Central memory CD4-positive, alpha-beta T cell (primary cell): ENCODE measurements around the gene PRPF4.

Experiments
- DNase-seq: peaks from one replicate; pipeline ENCODE4 v3.0.0; 2022

The PRPF4 gene

GRCh38 chr9:113315231-113315630, 39.8 kb downstream of the PRPF4 start:
- no peak for DNase-seq

GRCh38 chr9:113316030-113316429, 40.6 kb downstream of the PRPF4 start:
- DNase-seq: no peak

DNA sequence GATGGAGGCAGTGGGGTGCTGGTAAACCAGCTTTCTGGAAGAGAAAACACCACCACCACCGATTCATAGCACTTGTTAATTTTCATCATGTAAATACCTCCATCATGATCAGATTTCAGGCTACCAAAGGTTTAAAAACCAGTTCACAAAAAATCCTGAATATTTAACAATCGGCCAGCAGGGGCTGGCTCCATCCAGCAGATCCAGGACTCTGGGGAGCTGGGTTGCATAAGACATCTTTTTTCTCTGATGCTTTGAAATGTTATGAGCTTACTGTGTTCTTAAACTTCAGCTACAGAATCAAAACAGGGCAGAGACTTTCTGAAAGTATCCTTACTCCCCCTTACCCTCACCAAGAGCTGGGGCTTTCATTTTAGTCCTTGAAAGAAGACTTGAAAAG, 42.3 kb downstream of the PRPF4 start:
- DNase-seq: no peak

DNA sequence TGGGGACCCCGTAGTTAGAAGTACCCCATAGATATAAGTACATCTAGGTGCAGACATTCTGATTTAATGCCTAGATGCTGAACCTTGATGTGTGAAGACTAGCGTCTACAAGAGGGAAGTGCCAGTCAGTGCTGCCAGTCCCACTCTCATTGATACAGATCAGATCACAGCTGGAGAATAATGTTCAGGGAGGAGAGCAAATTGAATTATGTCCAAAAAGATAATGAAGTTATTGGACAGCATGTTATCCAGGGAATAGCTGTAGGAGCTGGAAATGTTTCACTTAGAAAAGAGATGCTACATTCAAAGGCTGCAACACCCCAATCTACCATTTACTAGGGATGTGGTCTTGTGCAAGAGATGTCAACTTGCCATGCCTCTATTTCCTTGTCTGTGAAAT, 43.6 kb downstream of the PRPF4 start:
- DNase-seq: no peak

DNA sequence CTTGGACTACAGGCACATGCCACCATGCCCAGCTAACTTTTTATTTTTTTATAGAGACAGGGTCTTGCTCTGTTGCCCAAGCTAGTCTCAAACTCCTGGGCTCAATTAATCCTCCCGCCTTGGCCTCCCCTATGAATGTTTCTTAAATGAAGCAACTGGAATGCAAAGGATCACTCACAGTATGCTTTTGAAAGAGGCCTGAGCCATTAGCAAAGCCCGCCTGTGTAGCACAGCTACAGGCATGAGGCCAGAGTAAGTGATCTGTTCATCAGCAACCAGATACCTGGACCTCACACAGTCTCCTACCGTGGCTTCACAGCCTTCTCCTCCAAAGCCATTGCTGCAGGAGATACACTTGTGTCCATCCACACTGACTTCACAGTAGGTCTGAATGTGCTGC, 44.6 kb downstream of the PRPF4 start:
- DNase-seq: no peak

DNA sequence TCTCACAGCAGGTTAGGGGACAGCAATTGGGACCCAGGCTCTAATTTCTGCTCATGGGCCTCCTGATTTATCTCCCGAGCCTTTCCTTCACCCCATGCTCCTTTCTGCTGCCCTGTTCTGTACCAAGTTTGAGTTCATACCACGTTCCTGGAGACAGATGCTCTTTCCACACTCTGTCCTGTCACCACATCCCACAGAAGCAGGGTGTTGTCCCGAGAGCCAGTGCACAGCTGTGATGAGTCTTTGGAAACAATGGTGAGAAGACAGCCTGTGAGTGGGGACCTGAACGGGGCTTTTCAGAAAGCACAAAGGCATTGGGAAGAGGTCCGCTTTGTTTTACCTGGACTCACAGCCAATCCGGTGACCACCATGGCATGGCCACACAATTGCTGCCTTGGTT, 47.2 kb downstream of the PRPF4 start:
- no peak for DNase-seq

GRCh38 chr9:113326230-113326629, 50.8 kb downstream of the PRPF4 start:
- DNase-seq: no peak

- no peak for DNase-seq
Measured at GRCh38 chr9:113328045-113328782, 52.8 kb downstream of the PRPF4 start.

DNA sequence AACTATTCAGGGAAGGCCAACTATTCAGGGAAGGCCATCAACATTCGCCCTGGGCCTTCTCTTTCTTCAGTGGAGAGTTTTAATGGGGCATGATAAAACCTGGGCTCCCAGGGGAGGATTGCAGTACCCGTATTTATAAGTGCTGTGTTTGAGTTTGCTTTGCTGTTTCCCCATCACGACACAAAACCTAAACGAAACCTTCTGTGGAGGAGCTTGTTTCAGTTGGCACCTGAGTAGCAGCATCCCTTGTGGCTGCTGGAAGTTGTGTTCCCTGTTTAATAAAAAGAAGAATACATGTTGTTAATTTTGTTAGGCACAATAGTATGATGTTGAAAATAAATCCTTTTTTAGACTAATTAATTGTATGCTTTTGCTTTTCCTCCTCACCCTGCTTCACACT, 56.3 kb downstream of the PRPF4 start:
- no peak for DNase-seq

- DNase-seq: no peak
Measured at GRCh38 chr9:113337714-113338113, 62.3 kb downstream of the PRPF4 start.

GRCh38 chr9:113340011-113340699, 64.7 kb downstream of the PRPF4 start, which contains the start of gene WDR31:
Gene WDR31 (minus strand): TSS chr9:113340275. CDS start chr9:113332022, 8,253 bp downstream.
- DNase-seq: peak; percentile 59

GRCh38 chr9:113341712-113342410, 66.4 kb downstream of the PRPF4 start:
- no peak for DNase-seq
